HepG2 (cell line): ENCODE results near the gene HYDIN.

Source experiments
- ZNF614 ChIP-seq: IDR thresholded peaks from 2 replicates; pipeline ENCODE4 v1.6.1; 2018; ENCODE audit warnings: missing biosample characterization, missing genetic modification reagents, inconsistent platforms, borderline replicate concordance
- TF ChIP-seq, protein P1 (sequence below): sonication (generic); formaldehyde crosslinking; IDR thresholded peaks from 2 replicates; pipeline ENCODE4 v1.4.0; 2020; ENCODE audit warnings: missing genetic modification reagents
- TF ChIP-seq, protein P2 (sequence below), 2 experiments: sonication (generic) in 1 of 2; formaldehyde crosslinking in 1 of 2; IDR thresholded peaks; 2 replicates each; pipeline versions ENCODE4 v1.5.1 to v1.6.1; 2011 to 2020; ENCODE audit warnings: borderline replicate concordance in 1 of 2, low read depth in 1 of 2, low read length in 1 of 2, mild to moderate bottlenecking in 1 of 2, missing genetic modification reagents in 1 of 2, moderate library complexity in 1 of 2

DNA sequence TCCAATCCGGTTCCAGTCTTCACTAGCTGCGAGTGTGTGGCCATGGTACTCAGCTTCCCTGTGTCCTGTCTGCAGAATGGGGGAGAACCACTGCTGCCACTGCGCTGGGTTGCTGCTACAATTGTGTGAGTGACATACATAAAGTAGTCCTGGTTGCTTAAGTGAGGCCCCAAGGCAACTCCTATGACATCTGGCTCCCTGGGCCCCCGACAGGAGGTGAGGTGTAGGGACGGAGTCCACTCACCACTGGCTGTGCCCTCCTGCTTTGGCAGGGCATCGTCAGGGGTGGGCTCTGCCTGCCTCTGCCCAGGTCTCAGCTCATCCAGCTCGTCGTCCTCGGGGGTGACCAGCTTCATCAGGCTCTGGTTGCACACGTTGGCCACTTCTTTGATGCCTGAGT is 450.0 kb downstream of the HYDIN start:
- TF ChIP-seq ZNF614 (CRISPR knock-in tag), result no peak
- TF ChIP-seq, protein P1, sequence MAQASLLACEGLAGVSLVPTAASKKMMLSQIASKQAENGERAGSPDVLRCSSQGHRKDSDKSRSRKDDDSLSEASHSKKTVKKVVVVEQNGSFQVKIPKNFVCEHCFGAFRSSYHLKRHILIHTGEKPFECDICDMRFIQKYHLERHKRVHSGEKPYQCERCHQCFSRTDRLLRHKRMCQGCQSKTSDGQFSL, result no peak
- TF ChIP-seq, protein P2, sequence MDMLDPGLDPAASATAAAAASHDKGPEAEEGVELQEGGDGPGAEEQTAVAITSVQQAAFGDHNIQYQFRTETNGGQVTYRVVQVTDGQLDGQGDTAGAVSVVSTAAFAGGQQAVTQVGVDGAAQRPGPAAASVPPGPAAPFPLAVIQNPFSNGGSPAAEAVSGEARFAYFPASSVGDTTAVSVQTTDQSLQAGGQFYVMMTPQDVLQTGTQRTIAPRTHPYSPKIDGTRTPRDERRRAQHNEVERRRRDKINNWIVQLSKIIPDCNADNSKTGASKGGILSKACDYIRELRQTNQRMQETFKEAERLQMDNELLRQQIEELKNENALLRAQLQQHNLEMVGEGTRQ (IDR thresholded peaks at IDR 0.05; ENCODE audit: low read depth, low read length), result no peak
- TF ChIP-seq, protein P2 (CRISPR knock-in tag; IDR thresholded peaks at IDR 0.05; ENCODE audit: borderline replicate concordance), result no peak
